HCT116 (cell line): ENCODE results near the gene SVIL.

Experiments used
- EZH2phosphoT487 ChIP-seq: fragments of 200-600 bp; IDR thresholded peaks from 2 replicates; pipeline ENCODE4 v1.6.1; 2018; ENCODE audit warnings: antibody characterized with exemption, borderline replicate concordance
- POLR2A ChIP-seq: IDR thresholded peaks from 2 replicates; pipeline ENCODE4 v1.7.0; 2011; ENCODE audit warnings: borderline replicate concordance; ENCODE audit not compliant: insufficient read depth, insufficient read length; ENCODE audit errors: extremely low read depth
- POLR2AphosphoS5 ChIP-seq: IDR thresholded peaks from 2 replicates; pipeline ENCODE4 v1.6.1; 2011; ENCODE audit warnings: mild to moderate bottlenecking, low read depth, low read length, moderate library complexity
- SIN3A ChIP-seq: IDR thresholded peaks from 2 replicates; pipeline ENCODE4 v1.6.1; 2012; ENCODE audit warnings: low read depth
- TF ChIP-seq, protein P1 (sequence below), 3 experiments: fragments of 200-600 bp in 1 of 3; sonication (generic) in 1 of 3; IDR thresholded peaks in 2 of 3; conservative IDR thresholded peaks in 1 of 3; 2 replicates each; pipeline ENCODE4 v1.5.1; 2012 to 2017; ENCODE audit warnings: low read depth in 2 of 3, low read length in 2 of 3, antibody characterized with exemption in 1 of 3, borderline replicate concordance in 1 of 3, control low read depth in 1 of 3, mild to moderate bottlenecking in 1 of 3, mixed read lengths in 1 of 3, mixed run types in 1 of 3, moderate library complexity in 1 of 3; ENCODE audit not compliant: insufficient read depth in 1 of 3
- TF ChIP-seq, protein P2 (sequence below): IDR thresholded peaks from 2 replicates; pipeline ENCODE4 v1.6.1; 2011; ENCODE audit warnings: mild to moderate bottlenecking, low read length, moderate library complexity; ENCODE audit not compliant: insufficient replicate concordance; ENCODE audit errors: extremely low read depth
- TF ChIP-seq, protein P3 (sequence below): IDR thresholded peaks from 2 replicates; pipeline ENCODE4 v1.6.1; 2012; ENCODE audit warnings: low read depth

DNA sequence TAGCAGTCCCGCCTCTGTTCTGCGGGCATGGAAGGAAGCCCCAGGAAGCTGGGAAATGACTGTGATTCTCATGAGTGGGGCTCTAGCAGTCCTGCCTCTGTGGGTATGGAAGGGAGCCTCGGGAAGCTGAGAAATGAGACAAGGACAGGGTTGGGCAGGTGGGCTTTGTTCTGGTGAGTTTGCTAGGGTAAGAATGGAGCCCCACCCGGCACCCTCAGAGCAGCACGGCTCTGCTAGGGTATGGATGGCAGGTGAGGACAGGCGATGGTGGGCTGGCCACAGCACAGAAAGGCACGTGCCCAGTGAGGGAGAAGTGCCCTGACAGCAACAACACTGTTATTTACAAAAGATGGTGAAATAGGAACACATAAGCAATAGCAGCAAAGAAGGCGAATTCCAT lies 39.6 kb downstream of the SVIL start:
- TF ChIP-seq, protein P1, sequence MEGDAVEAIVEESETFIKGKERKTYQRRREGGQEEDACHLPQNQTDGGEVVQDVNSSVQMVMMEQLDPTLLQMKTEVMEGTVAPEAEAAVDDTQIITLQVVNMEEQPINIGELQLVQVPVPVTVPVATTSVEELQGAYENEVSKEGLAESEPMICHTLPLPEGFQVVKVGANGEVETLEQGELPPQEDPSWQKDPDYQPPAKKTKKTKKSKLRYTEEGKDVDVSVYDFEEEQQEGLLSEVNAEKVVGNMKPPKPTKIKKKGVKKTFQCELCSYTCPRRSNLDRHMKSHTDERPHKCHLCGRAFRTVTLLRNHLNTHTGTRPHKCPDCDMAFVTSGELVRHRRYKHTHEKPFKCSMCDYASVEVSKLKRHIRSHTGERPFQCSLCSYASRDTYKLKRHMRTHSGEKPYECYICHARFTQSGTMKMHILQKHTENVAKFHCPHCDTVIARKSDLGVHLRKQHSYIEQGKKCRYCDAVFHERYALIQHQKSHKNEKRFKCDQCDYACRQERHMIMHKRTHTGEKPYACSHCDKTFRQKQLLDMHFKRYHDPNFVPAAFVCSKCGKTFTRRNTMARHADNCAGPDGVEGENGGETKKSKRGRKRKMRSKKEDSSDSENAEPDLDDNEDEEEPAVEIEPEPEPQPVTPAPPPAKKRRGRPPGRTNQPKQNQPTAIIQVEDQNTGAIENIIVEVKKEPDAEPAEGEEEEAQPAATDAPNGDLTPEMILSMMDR (IDR thresholded peaks at IDR 0.05 in 2 of 3, conservative IDR thresholded peaks at IDR 0.05 in 1 of 3; ENCODE audit: borderline replicate concordance in 1 of 3, insufficient read depth in 1 of 3, low read depth in 2 of 3, low read length in 2 of 3): no peak
- TF ChIP-seq SIN3A (no peak), POLR2A (no peak), POLR2AphosphoS5 (no peak), EZH2phosphoT487 (no peak)
- TF ChIP-seq, protein P2, sequence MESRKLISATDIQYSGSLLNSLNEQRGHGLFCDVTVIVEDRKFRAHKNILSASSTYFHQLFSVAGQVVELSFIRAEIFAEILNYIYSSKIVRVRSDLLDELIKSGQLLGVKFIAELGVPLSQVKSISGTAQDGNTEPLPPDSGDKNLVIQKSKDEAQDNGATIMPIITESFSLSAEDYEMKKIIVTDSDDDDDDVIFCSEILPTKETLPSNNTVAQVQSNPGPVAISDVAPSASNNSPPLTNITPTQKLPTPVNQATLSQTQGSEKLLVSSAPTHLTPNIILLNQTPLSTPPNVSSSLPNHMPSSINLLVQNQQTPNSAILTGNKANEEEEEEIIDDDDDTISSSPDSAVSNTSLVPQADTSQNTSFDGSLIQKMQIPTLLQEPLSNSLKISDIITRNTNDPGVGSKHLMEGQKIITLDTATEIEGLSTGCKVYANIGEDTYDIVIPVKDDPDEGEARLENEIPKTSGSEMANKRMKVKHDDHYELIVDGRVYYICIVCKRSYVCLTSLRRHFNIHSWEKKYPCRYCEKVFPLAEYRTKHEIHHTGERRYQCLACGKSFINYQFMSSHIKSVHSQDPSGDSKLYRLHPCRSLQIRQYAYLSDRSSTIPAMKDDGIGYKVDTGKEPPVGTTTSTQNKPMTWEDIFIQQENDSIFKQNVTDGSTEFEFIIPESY: no peak
- TF ChIP-seq, protein P3, sequence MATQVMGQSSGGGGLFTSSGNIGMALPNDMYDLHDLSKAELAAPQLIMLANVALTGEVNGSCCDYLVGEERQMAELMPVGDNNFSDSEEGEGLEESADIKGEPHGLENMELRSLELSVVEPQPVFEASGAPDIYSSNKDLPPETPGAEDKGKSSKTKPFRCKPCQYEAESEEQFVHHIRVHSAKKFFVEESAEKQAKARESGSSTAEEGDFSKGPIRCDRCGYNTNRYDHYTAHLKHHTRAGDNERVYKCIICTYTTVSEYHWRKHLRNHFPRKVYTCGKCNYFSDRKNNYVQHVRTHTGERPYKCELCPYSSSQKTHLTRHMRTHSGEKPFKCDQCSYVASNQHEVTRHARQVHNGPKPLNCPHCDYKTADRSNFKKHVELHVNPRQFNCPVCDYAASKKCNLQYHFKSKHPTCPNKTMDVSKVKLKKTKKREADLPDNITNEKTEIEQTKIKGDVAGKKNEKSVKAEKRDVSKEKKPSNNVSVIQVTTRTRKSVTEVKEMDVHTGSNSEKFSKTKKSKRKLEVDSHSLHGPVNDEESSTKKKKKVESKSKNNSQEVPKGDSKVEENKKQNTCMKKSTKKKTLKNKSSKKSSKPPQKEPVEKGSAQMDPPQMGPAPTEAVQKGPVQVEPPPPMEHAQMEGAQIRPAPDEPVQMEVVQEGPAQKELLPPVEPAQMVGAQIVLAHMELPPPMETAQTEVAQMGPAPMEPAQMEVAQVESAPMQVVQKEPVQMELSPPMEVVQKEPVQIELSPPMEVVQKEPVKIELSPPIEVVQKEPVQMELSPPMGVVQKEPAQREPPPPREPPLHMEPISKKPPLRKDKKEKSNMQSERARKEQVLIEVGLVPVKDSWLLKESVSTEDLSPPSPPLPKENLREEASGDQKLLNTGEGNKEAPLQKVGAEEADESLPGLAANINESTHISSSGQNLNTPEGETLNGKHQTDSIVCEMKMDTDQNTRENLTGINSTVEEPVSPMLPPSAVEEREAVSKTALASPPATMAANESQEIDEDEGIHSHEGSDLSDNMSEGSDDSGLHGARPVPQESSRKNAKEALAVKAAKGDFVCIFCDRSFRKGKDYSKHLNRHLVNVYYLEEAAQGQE: no peak
